Measurements from ENCODE around the gene PRUNE2.

The PRUNE2 gene

GRCh38 chr9:76658510-76659231, 247.2 kb downstream of the PRUNE2 start:
- Histone ChIP-seq H2BK120ac (ENCODE audit: low read depth, low read length) (no peak overlapping the region), H3K18ac (ENCODE audit: low read depth in 1 of 2, low read length in 2 of 2) (no peak overlapping the region), H3K27me3 (ENCODE audit: control insufficient read depth in 1 of 2, insufficient read depth in 1 of 2, low read length in 2 of 2) (no peaks in the 10 kb centered on the region), H3K4me2 (ENCODE audit: low read length, poor library complexity, severe bottlenecking) (no peak overlapping the region), H3K36me3 (ENCODE audit: control insufficient read depth in 1 of 2, insufficient read depth in 2 of 2, low read depth in 1 of 2, low read length in 2 of 2) (peaks cover 0 to 5% of the 10 kb centered on the region in 2 experiments), H3K23ac (ENCODE audit: low read length in 2 of 2) (no peak overlapping the region), H3K14ac (ENCODE audit: low read length in 2 of 2) (no peak overlapping the region), H2BK12ac (ENCODE audit: low read length in 2 of 2) (no peak overlapping the region), H4K91ac (ENCODE audit: low read length) (no peak overlapping the region), H3K79me1 (replicated peaks; ENCODE audit: low read length, poor library complexity, severe bottlenecking) (no peaks in the 10 kb centered on the region), H3K9ac (ENCODE audit: low read length) (no peak overlapping the region), H3K9me3 (ENCODE audit: control insufficient read depth, low read length) (no peaks in the 10 kb centered on the region), H2BK15ac (ENCODE audit: low read depth, poor library complexity, severe bottlenecking) (no peak overlapping the region), H2AFZ (ENCODE audit: low read depth, low read length) (peak overlapping the region; percentile 36), H2AK5ac (ENCODE audit: low read length, severe bottlenecking) (no peak overlapping the region), H4K8ac (ENCODE audit: low read length) (no peak overlapping the region), H3K27ac (ENCODE audit: low read length, poor library complexity, severe bottlenecking) (no peak overlapping the region), H3K4me3 (ENCODE audit: insufficient read depth in 1 of 2, low read depth in 1 of 2, low read length in 2 of 2) (no peak overlapping the region), H2BK5ac (ENCODE audit: low read depth, low read length, poor library complexity, severe bottlenecking) (no peak overlapping the region), H3K4ac (ENCODE audit: low read depth in 1 of 2, low read length in 2 of 2) (no peak overlapping the region), H3K4me1 (ENCODE audit: control insufficient read depth, insufficient read depth, low read depth, low read length) (peaks cover 6% of the 10 kb centered on the region)
- 51% methylated on average over 5 of the region's 6 CpGs for WGBS
- peak; percentile 78 for DNase-seq

GRCh38 chr9:76657265-76657664, 248.6 kb downstream of the PRUNE2 start:
- no peak overlapping the region for H3K9ac ChIP-seq (ENCODE audit: low read length)
- H3K14ac ChIP-seq (ENCODE audit: low read length in 2 of 2): no peak overlapping the region
- no peak overlapping the region for H2BK15ac ChIP-seq (ENCODE audit: low read depth, poor library complexity, severe bottlenecking)
- H3K79me1 ChIP-seq (replicated peaks; ENCODE audit: low read length, poor library complexity, severe bottlenecking): no peaks in the 10 kb centered on the region
- no peak overlapping the region for H3K27ac ChIP-seq (ENCODE audit: low read length, poor library complexity, severe bottlenecking)
- no peak overlapping the region for H3K4me3 ChIP-seq (ENCODE audit: insufficient read depth in 1 of 2, low read depth in 1 of 2, low read length in 2 of 2)
- H3K23ac ChIP-seq (ENCODE audit: low read length in 2 of 2): no peak overlapping the region
- no peak overlapping the region for H3K18ac ChIP-seq (ENCODE audit: low read depth in 1 of 2, low read length in 2 of 2)
- no peak overlapping the region for H2AFZ ChIP-seq (ENCODE audit: low read depth, low read length)
- no peak overlapping the region for H2BK120ac ChIP-seq (ENCODE audit: low read depth, low read length)
- no peak overlapping the region for H4K91ac ChIP-seq (ENCODE audit: low read length)
- H3K9me3 ChIP-seq (ENCODE audit: control insufficient read depth, low read length): no peaks in the 10 kb centered on the region
- no peak overlapping the region for H3K4me2 ChIP-seq (ENCODE audit: low read length, poor library complexity, severe bottlenecking)
- H3K4ac ChIP-seq (ENCODE audit: low read depth in 1 of 2, low read length in 2 of 2): no peak overlapping the region
- H2AK5ac ChIP-seq (ENCODE audit: low read length, severe bottlenecking): no peak overlapping the region
- no peak overlapping the region for H4K8ac ChIP-seq (ENCODE audit: low read length)
- H2BK5ac ChIP-seq (ENCODE audit: low read depth, low read length, poor library complexity, severe bottlenecking): no peak overlapping the region
- peaks cover 3% of the 10 kb centered on the region for H3K4me1 ChIP-seq (ENCODE audit: control insufficient read depth, insufficient read depth, low read depth, low read length)
- no peak overlapping the region for H2BK12ac ChIP-seq (ENCODE audit: low read length in 2 of 2)
- no peak for DNase-seq
- peaks cover 0 to 3% of the 10 kb centered on the region in 2 experiments for H3K36me3 ChIP-seq (ENCODE audit: control insufficient read depth in 1 of 2, insufficient read depth in 2 of 2, low read depth in 1 of 2, low read length in 2 of 2)
- no peaks in the 10 kb centered on the region for H3K27me3 ChIP-seq (ENCODE audit: control insufficient read depth in 1 of 2, insufficient read depth in 1 of 2, low read length in 2 of 2)

DNA sequence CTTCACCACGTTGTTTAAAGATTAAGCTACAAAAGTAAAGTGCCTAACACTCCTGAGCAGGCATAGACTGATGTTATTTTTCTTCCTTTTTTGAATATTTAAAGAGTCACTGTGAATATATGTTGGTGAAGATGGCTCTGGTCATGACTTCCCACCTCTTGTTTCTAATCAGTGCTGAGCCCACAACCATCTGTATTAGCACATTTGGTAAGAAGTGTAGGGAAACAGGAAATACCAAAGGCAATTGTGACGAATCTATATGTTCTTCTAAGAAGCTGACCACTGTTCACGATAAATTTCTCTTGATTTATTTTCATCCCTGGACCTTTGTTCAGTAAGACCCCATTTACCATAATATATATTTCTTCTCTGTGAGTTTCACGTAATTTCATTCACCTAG, 249.9 kb downstream of the PRUNE2 start:
- H4K91ac ChIP-seq (ENCODE audit: low read length): no peak overlapping the region
- no peak overlapping the region for H3K4me3 ChIP-seq (ENCODE audit: insufficient read depth in 1 of 2, low read depth in 1 of 2, low read length in 2 of 2)
- no peak overlapping the region for H3K14ac ChIP-seq (ENCODE audit: low read length in 2 of 2)
- no peak for DNase-seq
- no peak overlapping the region for H3K18ac ChIP-seq (ENCODE audit: low read depth in 1 of 2, low read length in 2 of 2)
- H2BK120ac ChIP-seq (ENCODE audit: low read depth, low read length): no peak overlapping the region
- H2AFZ ChIP-seq (ENCODE audit: low read depth, low read length): no peak overlapping the region
- H3K27ac ChIP-seq (ENCODE audit: low read length, poor library complexity, severe bottlenecking): no peak overlapping the region
- H3K9me3 ChIP-seq (ENCODE audit: control insufficient read depth, low read length): no peaks in the 10 kb centered on the region
- no peaks in the 10 kb centered on the region for H3K27me3 ChIP-seq (ENCODE audit: control insufficient read depth in 1 of 2, insufficient read depth in 1 of 2, low read length in 2 of 2)
- H3K4ac ChIP-seq (ENCODE audit: low read depth in 1 of 2, low read length in 2 of 2): no peak overlapping the region
- H4K8ac ChIP-seq (ENCODE audit: low read length): no peak overlapping the region
- no peak overlapping the region for H2BK5ac ChIP-seq (ENCODE audit: low read depth, low read length, poor library complexity, severe bottlenecking)
- H3K79me1 ChIP-seq (replicated peaks; ENCODE audit: low read length, poor library complexity, severe bottlenecking): no peaks in the 10 kb centered on the region
- WGBS: 40% methylated on average over 2 of the region's 4 CpGs
- no peak overlapping the region for H3K9ac ChIP-seq (ENCODE audit: low read length)
- no peaks in the 10 kb centered on the region for H3K36me3 ChIP-seq (ENCODE audit: control insufficient read depth in 1 of 2, insufficient read depth in 2 of 2, low read depth in 1 of 2, low read length in 2 of 2)
- H2BK12ac ChIP-seq (ENCODE audit: low read length in 2 of 2): no peak overlapping the region
- no peak overlapping the region for H3K23ac ChIP-seq (ENCODE audit: low read length in 2 of 2)
- no peak overlapping the region for H2AK5ac ChIP-seq (ENCODE audit: low read length, severe bottlenecking)
- H3K4me1 ChIP-seq (ENCODE audit: control insufficient read depth, insufficient read depth, low read depth, low read length): peaks cover 3% of the 10 kb centered on the region
- H2BK15ac ChIP-seq (ENCODE audit: low read depth, poor library complexity, severe bottlenecking): no peak overlapping the region
- no peak overlapping the region for H3K4me2 ChIP-seq (ENCODE audit: low read length, poor library complexity, severe bottlenecking)

- no peak overlapping the region for H4K91ac ChIP-seq (ENCODE audit: low read length)
- peak; percentile 48 for DNase-seq
- H2BK12ac ChIP-seq (ENCODE audit: low read length in 2 of 2): no peak overlapping the region
- H2BK120ac ChIP-seq (ENCODE audit: low read depth, low read length): no peak overlapping the region
- H3K9ac ChIP-seq (ENCODE audit: low read length): peak overlapping the region; percentile 46
- no peak overlapping the region for H3K14ac ChIP-seq (ENCODE audit: low read length in 2 of 2)
- H4K8ac ChIP-seq (ENCODE audit: low read length): no peak overlapping the region
- peak overlapping the region; percentile 10 for H2AK5ac ChIP-seq (ENCODE audit: low read length, severe bottlenecking)
- H3K4me2 ChIP-seq (ENCODE audit: low read length, poor library complexity, severe bottlenecking): no peak overlapping the region
- no peak overlapping the region for H3K23ac ChIP-seq (ENCODE audit: low read length in 2 of 2)
- peak overlapping the region in 1 of 2 experiments; percentile 5 for H3K4me3 ChIP-seq (ENCODE audit: insufficient read depth in 1 of 2, low read depth in 1 of 2, low read length in 2 of 2)
- no peaks in the 10 kb centered on the region for H3K36me3 ChIP-seq (ENCODE audit: control insufficient read depth in 1 of 2, insufficient read depth in 2 of 2, low read depth in 1 of 2, low read length in 2 of 2)
- H3K27me3 ChIP-seq (ENCODE audit: control insufficient read depth in 1 of 2, insufficient read depth in 1 of 2, low read length in 2 of 2): no peaks in the 10 kb centered on the region
- no peak overlapping the region for H2AFZ ChIP-seq (ENCODE audit: low read depth, low read length)
- no peaks in the 10 kb centered on the region for H3K9me3 ChIP-seq (ENCODE audit: control insufficient read depth, low read length)
- H3K4ac ChIP-seq (ENCODE audit: low read depth in 1 of 2, low read length in 2 of 2): peak overlapping the region in 1 of 2 experiments; percentile 40
- H3K27ac ChIP-seq (ENCODE audit: low read length, poor library complexity, severe bottlenecking): peak overlapping the region; percentile 88
- H2BK15ac ChIP-seq (ENCODE audit: low read depth, poor library complexity, severe bottlenecking): no peak overlapping the region
- H3K79me1 ChIP-seq (replicated peaks; ENCODE audit: low read length, poor library complexity, severe bottlenecking): no peaks in the 10 kb centered on the region
- H3K4me1 ChIP-seq (ENCODE audit: control insufficient read depth, insufficient read depth, low read depth, low read length): peaks cover 3% of the 10 kb centered on the region
- H3K18ac ChIP-seq (ENCODE audit: low read depth in 1 of 2, low read length in 2 of 2): peak overlapping the region; percentile 0 to 48
- 39% methylated on average over 6 of the region's 6 CpGs for WGBS
- H2BK5ac ChIP-seq (ENCODE audit: low read depth, low read length, poor library complexity, severe bottlenecking): no peak overlapping the region
These were observed 250.8 kb downstream of the PRUNE2 start for GRCh38 chr9:76655121-76655541.
